ENCODE measurements around the gene TBX6.
A peak's percentile ranks its signal among the peaks of the same experiment; 100 is the strongest.

The TBX6 gene

DNA sequence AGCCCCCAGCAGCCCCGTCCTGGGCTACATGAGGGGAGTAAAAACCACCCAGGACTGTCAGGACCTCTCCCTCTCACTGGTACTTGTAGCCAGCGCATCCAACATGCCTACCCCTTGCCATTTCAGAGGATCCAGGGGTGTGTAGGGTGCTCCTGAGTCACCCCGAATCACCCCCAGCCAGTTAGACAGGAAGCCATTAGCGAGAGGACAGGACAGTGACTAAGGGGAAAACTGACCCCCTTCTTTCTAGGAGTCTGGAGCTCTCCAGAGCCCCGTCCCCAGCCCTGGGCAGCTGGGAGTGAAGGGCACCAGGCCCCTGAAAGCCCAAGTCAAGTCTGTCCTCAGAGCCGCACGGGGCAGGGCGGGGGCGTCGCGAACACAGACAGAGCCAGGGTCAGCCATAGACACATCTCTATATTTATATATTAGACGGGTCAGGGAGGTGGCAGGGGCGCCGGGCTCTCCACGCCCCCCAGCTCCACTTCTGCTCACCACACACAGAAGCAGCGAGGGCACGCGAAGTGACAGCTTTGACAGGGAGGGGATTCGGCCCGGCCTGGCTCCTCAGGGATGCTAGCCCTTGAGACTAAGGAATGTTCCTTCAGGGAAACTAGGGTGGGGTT is 22.1 kb upstream of the TBX6 start:
- DNase-seq (ENCODE audit: low read depth in 2 of 2), result no peak

DNA sequence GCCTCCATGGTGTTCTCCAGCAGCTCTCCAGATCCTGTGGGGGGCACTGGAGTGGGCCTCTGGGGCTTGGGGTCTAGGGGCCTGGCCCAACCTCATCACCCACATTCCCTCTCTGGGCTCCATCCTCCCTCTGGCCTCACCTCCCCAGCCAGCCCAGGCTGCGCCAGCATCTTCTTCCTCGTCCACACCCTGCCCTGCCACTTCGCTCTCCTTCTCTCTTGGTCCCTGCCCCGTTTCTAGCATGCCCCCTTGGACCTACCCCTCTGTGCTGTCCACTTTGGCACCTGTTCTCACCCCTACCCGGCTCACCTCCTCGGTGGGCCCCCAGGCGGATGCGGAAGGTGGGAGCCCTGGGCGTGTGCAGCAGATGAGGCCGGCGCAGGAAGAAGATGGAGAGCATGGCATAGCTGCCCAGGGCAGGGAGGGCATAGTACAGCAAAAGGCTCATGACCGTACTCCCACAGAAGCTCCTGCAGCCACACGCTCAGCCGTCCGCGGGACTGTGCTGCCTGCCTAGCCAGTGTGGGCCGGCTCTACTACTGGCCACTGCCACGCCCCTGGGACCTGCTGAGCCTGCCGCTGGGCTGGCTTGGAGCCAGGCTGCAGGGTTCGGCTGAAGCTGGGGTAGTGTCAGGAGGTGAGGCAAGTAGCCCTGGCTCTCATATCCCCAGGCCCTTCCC is 21.4 kb upstream of the TBX6 start, which contains the start of gene GDPD3:
Gene GDPD3, minus strand, starts transcription at position 507 of the 680 bp plus-strand sequence. Its CDS starts 59 bp downstream, at position 448.
- no peak for DNase-seq (ENCODE audit: low read depth in 2 of 2)

DNA sequence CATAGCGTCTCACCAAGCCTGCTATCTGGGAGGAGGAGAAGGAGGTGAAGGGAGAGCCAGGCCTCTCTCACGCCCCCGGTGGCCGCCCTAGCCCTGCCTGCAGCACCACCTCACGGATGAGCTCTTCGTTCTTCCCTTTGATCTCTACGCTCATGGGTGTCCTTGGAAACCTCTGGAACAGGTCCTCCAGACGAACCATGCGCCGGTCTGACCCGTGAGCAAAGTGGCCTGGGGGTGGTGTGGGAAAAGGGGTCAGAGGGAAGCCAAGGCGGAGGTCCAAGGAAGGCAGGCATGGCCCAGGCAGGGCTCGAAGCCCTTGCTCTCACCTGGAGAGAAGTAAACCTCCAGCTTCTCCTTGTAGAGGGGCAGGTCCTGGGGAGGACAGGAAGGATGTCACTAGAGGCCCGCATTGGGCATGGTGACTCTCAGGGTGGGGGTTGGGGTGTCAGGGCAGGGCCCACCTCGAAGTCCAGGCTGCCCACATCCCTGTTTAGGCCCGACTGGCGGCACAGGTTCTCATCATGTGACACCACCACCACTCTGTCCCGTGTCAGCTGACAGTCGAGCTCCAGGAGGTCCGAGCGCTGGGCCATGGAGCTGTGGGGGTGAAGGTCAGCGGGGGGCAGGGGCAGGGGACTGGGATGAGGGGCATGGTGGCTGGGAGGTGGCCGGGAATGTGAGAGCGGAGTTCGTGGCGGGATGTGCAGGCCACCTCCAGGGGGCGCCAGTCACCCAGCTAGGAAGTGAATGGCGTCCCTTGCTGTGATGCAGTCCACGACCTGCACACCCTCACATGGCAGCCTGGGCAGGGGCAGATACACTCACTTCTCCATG is 20.7 kb upstream of the TBX6 start:
- peak; percentile 52 to 60 for DNase-seq (ENCODE audit: low read depth in 2 of 2)

DNA sequence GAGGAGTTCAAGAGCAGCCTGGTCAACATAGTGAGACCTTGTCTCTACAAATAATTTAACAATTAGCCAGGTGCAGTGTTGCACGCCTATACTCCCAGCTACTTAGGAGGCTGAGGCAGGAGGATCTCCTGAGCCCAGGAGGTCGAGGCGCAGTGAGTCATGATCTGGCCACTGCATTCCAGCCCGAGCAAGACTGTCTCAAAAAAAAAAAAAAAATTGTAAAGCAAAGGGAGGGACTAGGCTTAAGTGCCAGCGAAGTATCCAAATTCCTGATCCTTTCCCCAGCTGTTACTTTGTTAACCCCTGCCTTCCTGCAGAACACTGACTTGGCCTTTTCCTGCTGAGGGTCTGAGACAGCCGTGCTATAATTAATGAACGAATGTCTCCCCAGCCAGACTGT is 18.9 kb upstream of the TBX6 start:
- no peak for DNase-seq (ENCODE audit: low read depth in 2 of 2)

DNA sequence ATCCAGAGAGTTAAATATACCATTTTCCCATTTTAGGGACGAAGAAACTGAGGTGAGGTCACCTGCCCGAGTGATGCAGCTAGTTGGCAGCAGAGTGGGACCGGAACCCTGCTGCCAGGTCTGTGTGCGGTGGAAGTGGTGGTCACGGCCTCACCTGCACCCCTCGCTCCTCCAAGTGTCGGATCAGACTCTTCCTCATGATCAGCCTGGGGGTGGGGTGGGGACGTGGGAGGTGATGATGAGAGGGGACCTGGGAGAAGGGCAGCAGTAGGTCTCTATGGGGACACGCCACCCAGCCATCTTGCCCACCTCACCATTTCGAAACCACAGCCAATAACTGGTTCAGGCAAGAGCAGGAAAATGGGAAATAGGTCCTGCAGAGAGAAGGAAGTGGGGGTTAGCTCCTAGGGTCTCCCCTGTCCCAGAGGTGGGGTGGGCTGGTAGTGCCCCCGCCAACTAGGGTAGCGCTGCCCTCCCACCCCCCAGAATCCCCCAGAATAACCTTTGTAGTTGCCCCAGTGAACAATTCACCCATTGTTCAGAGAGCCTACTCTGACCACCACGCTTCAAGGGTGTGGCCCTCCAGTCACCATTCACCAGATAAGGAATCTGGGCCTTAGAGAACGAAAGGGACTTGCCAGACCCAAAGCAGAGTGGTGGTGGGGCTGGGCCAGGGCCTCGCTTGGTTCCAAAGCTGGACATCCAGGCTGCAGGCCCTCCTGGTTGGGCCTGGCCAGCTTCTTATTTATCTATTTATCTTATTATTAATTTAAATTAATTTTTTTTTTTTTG is 16.5 kb upstream of the TBX6 start:
- DNase-seq (ENCODE audit: low read depth in 2 of 2), result no peak

DNA sequence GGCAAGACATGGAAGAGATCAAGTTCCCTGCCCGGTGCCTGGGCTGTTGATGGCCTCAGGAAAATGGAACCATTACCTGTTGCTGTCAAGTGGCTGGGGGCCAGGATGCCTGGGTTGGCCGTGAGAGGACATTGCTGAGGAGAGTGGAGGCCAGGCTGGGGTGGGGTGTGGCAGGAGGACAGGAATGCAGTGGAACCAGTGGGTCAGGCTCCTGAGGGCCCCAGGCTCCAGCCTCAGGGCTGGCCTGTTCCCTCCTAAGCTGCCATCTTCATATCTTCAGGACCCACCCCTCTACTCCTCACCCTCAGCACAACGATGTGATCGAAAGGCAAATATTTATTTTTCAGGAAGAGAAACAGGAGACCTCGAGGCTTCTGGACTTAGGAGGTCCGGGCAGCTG is 12.8 kb upstream of the TBX6 start:
- DNase-seq (ENCODE audit: low read depth in 2 of 2), result no peak

DNA sequence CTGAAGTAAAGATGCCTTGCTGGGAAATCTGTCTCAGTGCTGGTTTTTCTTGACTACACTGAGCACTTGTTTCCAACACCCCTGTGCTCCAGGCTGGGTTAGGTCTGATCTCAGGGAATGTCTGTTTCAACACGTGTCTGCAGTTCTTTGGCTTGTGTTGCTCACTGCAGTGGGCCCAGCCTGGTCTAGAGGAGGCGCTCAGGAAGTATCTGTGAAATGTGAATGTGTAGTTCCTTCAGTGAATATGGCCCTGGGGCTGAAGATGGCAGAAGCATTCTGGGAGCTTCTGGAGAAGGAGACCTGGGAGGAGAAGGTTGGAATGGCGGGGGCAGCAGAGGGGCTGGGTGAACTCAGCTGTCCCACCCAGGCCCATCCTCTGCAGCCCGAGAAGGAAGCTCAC is 12.4 kb upstream of the TBX6 start:
- DNase-seq (ENCODE audit: low read depth in 2 of 2), result no peak

DNA sequence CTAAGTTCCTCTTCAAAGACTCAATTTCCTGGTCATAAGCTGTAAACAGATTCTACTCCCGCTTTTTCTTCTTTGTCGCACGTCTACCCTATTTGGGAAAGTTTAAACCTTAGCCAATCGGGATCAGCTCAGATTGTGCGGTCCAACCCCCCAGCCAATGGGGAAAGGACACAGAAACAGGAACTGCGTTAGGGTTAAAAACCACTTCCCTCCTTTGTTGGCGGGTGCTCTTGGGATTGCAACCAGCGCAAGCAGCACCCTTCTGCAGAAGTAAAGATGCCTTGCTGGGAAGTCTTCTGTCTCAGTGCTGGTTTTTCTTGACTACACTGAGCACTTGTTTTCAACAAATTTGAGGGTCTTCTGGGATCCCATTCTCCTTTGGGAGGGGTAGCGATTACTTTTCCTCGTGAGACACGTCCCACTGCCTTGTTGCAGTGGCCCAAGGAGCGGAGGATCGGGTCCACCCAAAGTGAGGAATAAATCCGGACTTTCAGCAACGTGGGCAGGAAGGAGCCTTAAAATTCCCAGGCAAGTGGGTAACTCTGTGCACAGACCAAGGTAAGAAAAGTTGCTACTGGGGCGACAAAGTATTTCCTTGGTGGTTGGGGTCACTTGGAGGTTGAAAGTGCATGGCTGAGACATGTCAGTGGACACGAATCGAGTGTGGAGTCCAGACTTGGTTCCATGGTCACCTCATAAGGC is 5.3 kb upstream of the TBX6 start:
- no peak for DNase-seq (ENCODE audit: low read depth in 2 of 2)

DNA sequence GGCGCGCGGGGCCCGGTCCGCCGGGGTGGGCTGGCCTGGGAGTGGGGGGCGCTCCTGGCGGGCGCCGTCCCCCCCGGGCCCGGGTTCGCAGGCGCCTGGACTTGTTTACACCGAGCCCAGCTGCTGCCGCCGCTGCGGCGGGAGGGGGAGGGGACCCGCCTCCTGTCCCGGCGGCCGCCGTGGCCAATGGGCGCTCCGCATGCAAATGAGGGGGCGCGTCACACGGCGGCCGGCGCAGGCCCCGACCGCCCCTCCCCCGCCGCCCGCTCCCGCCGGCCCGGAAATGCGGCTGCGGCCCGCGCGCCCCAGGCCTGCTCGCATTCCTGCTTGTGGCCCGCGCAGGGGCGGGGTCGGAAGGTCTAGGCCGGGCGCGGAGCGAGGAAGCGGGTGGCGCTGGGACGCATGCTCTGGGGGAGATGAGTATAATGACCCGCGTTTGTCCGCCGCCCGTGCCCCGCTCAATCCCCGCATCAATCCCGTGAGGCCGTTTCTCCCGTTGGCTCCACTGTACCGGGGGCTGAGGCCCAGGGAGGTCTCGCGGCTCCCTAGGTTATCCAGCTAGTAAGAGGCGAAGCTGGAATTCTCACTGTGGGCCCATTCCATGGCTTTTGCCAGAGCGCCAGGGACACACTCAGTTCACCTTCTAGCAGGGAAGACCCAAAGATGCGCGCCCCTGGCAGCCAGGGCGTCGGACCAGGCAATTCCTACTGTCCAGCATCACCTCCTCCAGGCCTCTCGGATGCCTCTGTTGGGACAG is 4.6 kb upstream of the TBX6 start, which contains the start of gene YPEL3:
Gene YPEL3, minus strand, starts transcription at position 109 of the 757 bp plus-strand sequence. CDS start 731 bp downstream, outside the sequence.
- peak; percentile 74 to 82 for DNase-seq (ENCODE audit: low read depth in 2 of 2)

DNA sequence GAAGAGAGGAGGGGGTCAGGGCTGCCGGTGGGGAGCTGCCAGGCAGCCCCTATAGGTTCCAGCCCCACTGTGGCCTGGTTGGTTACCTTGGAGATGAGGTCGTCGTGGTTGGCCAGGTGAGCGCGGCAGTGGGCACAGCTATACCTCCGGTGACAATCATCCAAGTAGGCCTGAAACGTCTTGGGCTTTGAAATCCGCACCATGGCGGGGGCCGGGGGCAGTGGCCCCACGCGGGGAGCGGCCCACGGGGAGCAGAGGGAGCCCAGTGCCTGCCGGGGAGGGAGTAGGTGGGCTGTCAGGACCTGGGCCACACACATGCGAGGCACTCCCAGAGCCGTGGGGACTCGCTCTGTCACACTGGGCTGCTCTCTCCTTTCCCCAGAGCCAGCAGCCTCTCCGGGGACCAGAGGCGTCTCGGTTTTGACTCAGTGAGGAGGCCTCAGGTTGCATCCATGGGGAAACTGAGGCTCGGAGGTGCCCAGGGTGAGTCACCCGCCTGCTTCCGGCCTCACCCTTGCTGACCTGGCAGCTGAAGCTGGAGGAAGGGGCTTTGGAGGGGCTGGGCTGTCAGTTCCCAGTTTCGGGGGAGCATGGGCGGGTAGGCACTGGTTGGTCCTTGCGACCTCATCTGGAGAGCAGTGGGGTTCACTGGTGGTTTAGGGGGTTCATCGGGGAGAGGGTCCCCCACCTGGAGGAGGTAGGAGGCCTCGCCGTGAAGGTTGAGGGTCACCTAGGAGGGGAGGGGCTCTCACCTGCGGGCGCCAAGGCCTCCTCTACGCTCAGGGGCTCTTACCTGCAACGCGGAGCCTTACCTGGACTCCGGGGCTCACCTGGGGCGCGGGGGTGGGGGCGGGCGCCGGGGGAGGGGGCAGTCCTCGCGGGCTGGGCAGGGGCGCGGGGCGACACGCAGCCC is 3.7 kb upstream of the TBX6 start:
- DNase-seq (ENCODE audit: low read depth in 2 of 2), result no peak

DNA sequence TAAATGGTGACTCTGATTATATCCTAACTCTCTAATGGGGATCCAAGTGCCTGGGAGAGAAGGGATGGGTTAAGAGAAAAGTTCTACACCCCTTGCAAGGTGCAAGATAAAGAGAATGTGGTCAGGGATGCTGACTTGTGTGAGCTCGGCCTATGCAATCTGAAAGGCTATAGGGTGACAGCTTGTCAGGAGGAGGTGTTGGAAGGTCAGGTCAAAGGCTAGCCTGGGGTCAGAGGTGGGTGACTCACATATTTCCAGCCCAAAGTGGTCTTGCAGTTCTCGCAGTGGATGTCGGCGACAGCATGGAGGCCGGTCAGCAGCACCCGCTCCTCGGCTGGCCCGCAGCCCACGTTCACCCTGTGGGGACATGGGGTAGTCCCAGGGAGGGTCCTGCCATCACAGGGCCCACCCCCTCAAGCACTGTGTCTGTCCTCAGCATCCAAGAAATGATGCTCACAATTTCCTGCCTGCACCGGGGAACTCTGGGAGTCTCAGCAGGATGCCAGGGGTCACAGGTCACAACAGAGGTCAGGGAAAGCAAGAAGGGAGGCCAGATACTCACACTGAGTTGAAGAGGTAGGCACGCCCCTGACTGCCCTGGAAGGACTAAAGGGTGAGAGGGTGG is 2.9 kb upstream of the TBX6 start:
- no peak for DNase-seq (ENCODE audit: low read depth in 2 of 2)

DNA sequence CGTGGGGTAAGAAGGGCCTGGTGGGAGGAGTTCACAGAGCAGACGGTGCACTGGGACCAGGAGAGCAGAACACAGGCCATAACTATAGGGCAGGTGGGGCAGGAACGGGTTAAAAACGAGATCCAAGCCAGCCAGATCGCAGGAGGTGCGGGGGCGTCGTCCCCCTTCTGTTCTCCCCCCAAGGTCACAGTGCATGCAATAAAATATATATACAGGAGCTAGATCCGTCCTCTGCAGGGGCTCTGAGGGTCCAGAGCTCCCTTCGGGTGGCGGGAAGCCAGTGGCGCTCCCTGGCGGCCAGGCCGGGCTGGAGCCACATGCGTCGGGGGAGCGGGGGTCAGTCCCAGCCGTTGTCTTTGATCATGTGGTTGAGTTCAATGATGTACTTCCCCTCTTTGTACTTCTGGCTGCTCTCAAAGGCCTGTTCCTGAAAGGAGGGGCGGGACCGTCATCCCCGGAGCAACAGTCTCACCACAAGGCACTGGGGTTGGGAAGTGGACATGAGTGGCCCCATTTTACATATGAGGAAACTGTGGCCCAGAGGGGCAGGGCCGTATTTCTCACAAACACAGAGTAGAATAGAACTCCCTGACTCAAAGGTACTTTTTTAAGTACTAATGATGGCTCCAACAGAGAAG is 768 bp upstream of the TBX6 start:
- DNase-seq (ENCODE audit: low read depth in 2 of 2), result peak; percentile 39 to 67

DNA sequence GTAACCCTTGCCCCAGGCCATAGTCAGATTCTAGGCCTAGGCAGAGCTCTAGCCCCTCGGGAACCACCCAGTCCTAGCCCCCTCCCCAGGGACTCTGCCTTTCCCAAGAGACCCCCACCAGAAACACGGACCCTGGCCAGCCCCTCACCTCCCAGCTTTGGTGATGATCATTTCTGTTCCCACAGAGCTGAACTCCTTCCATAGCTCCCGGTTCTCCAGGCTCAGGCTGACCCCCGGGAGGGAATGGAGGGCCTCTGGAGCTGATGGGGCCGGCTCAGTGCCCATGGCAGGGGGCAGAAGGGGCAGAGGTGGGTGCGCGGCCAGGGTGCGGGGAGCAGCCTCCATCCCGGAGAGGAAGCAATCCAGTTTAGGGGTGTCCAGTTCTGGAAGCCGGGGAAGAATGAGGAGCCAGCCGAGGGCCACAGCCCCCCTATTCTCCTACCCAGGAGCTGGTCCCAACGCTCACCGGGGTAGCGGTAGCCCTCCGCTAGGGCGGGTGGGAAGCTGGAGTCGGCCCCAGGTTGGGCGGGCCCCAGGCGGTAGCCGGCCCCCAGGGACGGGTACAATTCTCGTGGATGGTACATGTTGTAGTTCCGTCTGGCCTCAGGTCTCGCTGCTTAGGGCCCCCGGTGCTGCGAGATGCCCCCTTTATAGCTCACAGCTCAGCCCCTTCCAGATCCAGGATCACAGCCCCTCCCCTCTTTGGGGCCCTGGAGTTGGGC is 953 bp downstream of the TBX6 start:
- no peak for DNase-seq (ENCODE audit: low read depth in 2 of 2)

DNA sequence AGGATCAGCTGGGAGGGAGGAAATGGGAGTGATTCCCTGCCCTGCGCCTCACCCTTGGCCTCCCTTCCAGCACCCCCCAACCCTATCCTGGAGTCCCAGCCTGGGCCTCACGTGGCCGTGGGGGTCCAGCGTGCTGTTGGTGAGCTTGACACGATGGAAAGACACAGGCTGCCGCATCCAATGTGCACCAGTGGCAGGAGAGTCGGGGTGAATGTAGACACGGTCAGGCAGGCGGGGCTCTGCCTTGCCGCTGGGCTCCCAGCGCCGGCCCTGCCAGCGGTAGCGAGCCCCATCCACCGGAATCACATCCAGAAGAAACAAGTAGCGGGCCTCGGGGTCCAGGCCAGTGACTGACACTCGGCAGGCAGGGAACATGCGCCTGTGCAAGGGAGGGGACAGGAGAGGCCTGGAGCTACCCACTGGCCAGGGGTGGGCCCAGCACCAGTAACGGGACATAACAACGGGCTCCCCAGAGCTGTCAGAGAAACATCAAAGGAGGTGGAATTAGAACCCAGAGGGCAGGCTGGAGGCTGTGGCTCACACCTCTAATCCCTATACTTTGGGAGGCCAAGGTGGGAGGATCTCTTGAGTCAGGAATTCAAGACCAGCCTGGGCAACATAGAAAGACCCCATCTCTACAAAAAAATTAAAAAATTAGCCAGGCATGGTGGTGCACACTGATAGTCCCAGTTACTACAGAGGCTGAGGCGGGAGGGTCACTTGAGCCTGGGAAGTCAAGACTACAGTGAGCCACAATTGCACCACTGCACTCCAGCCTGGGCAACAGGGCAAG is 2.7 kb downstream of the TBX6 start:
- no peak for DNase-seq (ENCODE audit: low read depth in 2 of 2)

DNA sequence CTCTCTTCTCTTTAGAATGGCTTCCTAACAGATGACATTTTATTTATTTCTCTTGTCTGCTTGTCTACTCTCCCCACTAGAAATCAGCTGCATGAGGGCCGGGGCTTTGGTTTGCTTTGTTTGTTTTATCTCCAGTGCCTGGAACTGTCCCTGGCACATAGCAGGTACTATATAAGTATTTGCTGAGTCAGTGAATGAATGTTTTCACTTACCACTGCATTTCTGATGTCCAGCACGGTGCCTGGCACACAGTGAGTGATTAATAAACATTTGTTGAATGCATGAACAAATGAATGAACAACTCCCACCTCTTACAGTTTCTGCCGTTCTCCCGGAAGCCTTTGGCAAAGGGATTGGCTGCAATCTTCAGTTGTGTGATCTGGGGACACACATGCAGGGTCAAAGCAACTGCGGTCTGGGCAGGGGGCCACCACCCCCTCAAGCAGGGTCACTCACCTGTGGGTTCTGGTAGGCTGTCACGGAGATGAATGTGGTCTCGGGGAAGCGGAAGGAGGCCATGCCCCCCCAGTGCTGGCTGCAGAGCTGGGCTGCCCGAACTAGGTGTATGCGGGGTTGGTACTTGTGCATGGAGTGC is 3.4 kb downstream of the TBX6 start:
- DNase-seq (ENCODE audit: low read depth in 2 of 2), result no peak

DNA sequence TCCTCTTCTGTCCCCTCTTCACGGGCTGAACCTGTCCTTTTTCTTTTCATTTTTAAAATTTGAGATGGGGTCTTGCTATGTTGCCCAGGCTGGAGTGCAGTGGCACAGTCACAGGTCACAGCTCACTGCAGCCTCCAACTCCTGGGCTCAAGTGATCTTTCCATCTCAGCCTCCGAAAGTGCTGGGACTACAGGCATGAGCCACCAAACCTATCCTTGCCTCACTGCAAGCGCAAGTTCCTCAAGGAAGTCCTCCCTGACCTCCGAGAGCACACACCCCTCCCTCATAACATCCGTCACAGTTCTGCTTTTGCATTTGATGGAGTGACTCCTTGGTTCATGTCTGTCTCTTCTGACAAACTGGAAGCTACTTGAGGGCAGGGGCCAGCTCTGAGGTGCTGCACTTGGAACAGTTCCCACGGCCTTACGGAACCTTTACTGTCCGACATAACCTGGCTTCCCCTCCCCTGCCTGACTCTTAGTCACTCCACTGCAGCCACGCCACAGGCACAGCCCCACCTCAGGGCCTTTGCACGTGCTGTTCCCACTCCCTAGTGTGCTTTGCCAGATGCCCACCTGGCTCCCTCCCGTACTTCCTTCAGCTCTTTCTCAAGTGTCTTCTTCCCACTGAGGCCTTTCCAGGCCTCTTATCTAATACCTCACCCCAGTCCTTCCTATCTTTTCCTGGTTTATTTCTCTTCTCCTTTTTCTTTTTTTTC is 4.4 kb downstream of the TBX6 start:
- DNase-seq (ENCODE audit: low read depth in 2 of 2), result no peak
